GM12878 (cell line): ENCODE measurements around the gene EHBP1.

Experiments used
- ESRRA ChIP-seq: IDR thresholded peaks from 2 replicates; pipeline ENCODE4 v1.6.1; 2012; ENCODE audit warnings: mild to moderate bottlenecking, low read length, improper control_type of control experiment
- ZNF217 ChIP-seq: fragments of 450-650 bp; IDR thresholded peaks from 2 replicates; pipeline ENCODE4 v1.6.1; 2017; ENCODE audit warnings: antibody characterized with exemption, mild to moderate bottlenecking
- TF ChIP-seq, protein P1 (sequence below), 3 experiments: IDR thresholded peaks in 2 of 3; conservative IDR thresholded peaks in 1 of 3; 2 replicates each; pipeline ENCODE4 v1.5.1; 2011; ENCODE audit warnings: low read depth in 3 of 3, low read length in 3 of 3, mild to moderate bottlenecking in 3 of 3, control low read depth in 2 of 3, moderate library complexity in 2 of 3, inconsistent platforms in 1 of 3, mixed read lengths in 1 of 3; ENCODE audit not compliant: control insufficient read depth in 2 of 3, insufficient read depth in 1 of 3; ENCODE audit errors: extremely low read depth in 1 of 3

DNA sequence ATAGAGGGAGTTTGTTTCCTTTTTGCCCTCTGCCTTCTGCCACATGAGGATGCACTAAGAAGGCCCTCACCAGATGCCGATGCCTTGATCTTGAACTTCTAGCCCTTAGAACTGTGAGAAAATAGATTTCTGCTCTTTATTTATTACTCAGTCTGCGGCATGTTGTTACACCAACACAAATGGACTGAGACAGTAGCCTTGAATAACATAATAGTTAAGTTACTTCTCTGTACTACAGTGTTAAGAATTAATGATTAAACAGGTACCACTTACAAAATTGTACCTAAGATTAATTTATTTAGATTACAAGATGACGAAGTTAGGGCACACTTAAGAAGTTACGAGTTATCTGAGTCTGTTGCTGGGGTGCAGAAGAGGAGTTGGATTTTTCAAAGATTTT, 42.4 kb downstream of the EHBP1 start:
- TF ChIP-seq ESRRA (no peak), ZNF217 (no peak)
- TF ChIP-seq, protein P1, sequence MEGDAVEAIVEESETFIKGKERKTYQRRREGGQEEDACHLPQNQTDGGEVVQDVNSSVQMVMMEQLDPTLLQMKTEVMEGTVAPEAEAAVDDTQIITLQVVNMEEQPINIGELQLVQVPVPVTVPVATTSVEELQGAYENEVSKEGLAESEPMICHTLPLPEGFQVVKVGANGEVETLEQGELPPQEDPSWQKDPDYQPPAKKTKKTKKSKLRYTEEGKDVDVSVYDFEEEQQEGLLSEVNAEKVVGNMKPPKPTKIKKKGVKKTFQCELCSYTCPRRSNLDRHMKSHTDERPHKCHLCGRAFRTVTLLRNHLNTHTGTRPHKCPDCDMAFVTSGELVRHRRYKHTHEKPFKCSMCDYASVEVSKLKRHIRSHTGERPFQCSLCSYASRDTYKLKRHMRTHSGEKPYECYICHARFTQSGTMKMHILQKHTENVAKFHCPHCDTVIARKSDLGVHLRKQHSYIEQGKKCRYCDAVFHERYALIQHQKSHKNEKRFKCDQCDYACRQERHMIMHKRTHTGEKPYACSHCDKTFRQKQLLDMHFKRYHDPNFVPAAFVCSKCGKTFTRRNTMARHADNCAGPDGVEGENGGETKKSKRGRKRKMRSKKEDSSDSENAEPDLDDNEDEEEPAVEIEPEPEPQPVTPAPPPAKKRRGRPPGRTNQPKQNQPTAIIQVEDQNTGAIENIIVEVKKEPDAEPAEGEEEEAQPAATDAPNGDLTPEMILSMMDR (IDR thresholded peaks at IDR 0.05 in 2 of 3, conservative IDR thresholded peaks at IDR 0.05 in 1 of 3; ENCODE audit: control insufficient read depth in 2 of 3, extremely low read depth in 1 of 3, insufficient read depth in 1 of 3, low read depth in 3 of 3, low read length in 3 of 3), result no peak
